GM19099 (cell line): ENCODE measurements around the gene EDEM2.

Experiments
- POLR2A ChIP-seq: IDR thresholded peaks from 3 replicates; pipeline ENCODE4 v1.6.1; 2011; ENCODE audit warnings: low read depth; ENCODE audit not compliant: insufficient read length; ENCODE audit errors: extremely low read depth

The EDEM2 gene

GRCh38 chr20:35066194-35066593 lies 80.9 kb downstream of the EDEM2 start:
- TF ChIP-seq POLR2A, result no peak
